HG03103 (cell line): ENCODE data around the gene MCTP2.
A peak's percentile ranks its signal among the peaks of the same experiment; 100 is the strongest.
"Not testable (repeated sequence)": the region's sequence is repeated elsewhere in the genome, so short reads cannot be mapped to it uniquely, and the experiment has no call there.

Experiments used
- ATAC-seq: cut with Tn5 transposase; IDR thresholded peaks from one replicate; pipeline ENCODE4 v1.9.1; 2021; ENCODE audit warnings: low read depth; ENCODE audit not compliant: unreplicated experiment

Gene MCTP2

DNA sequence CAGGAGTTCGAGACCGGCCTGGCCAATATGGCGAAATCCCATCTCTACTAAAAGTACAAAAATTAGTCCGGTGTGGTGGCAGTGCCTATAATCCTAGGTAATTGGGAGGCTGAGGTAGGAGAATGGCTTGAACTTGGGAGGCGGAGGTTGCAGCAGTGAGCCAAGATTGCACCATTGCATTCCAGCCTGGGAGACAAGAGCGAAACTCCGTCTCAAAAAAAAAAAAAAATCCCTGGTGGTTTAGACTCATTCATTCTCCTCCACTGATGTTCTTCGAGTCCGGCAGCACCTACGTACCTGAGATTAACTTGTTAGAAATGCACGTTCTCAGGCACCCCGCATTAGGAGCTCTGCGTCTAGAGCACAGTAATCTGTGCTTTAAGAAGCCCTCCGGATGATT is 3.7 kb downstream of the MCTP2 start:
- no peak for ATAC-seq

- no peak for ATAC-seq
These were observed 4.3 kb downstream of the MCTP2 start for GRCh38 chr15:94235646-94236045.

DNA sequence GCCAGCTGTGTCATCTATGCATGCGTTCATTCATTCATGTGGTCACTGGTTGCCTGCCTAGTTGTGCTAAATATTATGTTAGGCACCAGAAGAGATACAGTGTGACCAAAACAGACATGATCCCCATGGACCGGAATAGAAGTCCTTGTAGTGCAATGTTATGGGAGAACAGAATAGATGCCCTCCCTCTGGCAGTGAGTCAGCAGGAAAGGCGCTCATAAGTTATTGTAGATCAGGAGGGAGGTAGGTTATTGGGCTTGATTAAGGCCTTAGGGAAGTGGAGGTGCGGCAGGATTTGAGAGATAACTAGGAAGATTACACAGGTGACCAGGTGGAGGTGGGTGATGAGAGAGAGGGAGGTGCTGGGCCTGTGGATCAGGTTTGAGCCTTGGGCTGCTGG is 5.2 kb downstream of the MCTP2 start:
- no peak for ATAC-seq

- no peak for ATAC-seq
These were observed 6.5 kb downstream of the MCTP2 start for GRCh38 chr15:94237903-94238302.

- peak; percentile 69 for ATAC-seq
These were observed 7.3 kb downstream of the MCTP2 start for GRCh38 chr15:94238539-94239118.

DNA sequence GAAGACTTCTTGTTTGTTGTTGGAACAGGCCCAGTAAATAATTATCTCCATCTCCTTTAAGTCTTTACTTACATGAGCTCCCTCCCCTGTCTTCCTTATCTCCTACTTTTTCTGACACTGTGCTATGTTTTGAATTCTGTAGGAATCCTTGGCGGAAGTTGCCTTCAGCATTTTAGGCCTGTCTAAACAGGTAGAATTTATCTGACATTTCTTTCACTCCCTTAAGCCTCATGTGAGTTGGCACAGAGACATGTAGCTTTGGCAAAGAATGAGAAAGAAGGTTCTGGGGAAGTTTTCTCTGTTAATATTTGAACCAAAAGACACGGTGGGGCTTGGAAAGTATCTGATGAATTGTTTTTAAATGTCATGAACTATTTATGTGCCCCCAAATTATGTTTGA is 8.1 kb downstream of the MCTP2 start:
- no peak for ATAC-seq

DNA sequence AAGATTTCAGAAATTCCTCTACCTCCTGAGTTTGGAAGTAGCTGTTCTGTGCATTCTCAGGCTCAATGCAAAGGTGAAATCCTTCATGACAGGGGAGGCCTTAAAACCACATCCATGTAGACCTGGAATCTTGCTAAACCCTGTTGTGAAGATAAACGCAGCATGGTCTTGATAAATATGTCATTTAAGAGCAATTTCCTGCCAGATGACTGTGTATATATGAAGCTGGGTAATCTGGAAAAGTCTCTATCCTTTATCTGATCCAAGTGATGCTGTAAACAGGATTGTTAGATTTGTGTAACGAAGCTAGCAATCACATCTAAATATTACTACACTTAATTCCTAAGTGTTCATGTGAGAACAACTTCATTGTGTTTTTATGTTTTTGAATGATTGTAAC is 9.1 kb downstream of the MCTP2 start:
- ATAC-seq: no peak

DNA sequence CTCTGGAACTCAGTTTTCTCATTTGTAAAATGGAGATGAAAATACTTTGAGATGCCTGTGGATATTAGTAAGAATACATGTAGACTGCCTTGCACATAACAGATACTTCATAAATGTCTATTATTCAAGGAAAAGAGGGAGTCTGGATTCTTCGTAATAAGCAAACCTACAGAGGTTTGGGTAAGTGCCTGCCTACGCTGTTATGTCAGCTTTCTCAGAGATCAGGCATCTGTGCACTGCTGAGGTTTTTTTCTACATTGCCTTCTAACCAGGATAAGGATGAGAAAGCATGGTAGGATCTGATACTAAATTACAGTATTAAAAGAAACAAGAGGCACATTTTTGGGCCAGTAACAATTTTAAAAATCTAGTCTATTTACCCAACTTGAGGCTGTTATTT is 10.9 kb downstream of the MCTP2 start:
- no peak for ATAC-seq

- ATAC-seq: not testable (repeated sequence)
These were observed 11.6 kb downstream of the MCTP2 start for GRCh38 chr15:94243003-94243402.

DNA sequence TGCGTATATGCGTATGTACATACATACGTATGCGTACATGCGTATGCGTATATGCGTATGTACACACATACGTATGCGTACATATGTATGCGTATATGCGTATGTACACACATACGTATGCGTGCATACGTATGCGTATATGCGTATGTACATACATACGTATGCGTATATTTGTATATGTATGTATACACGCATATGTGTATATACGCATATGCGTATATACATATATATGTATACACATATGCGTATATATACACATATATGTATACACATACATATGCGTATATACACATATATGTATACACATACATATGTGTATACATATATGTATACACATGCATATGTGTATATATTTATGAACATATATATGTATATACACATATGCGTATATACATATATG is 12.1 kb downstream of the MCTP2 start:
- no peak for ATAC-seq

GRCh38 chr15:94246016-94246415 is 14.7 kb downstream of the MCTP2 start:
- ATAC-seq: no peak

DNA sequence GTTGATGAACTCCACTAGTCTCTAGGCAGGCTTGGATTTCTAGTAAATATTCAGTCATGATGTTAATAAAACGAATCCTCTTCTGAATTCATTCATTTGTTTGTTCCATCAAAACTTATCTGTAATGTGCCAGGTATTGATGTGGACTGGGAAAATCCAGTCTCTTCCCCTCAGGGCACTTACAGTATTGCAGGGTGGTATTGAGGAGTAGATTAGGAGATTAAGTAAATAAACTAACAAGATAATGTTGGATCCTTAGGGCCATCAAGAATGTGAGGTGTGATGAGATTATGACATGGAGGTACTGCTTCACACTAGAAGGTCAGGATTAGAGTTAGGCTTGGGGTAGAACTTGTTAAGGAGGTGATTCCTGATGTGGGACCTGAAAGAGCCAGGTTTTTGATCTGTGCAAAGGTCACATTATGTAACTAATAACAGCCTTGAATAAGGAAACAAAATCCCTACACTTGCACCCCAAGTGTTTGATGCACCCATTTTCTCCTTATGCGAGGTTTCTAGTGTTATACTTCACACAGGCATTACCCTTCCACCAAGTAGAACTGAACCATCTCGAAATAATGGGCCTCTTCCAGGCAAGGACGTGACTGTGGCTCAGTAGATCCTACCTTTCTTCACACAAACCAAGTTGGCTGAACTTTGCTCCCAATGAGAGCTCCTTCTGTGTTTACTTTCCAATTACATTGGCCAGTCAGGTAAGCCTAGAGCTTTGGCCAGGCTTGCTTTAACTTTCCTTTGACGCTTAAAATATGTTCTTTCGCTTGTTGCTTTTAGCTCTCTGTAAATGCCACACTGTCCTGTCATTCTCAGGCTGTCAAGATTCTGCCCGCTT is 16.7 kb downstream of the MCTP2 start:
- no peak for ATAC-seq

GRCh38 chr15:94250801-94251200 is 19.4 kb downstream of the MCTP2 start:
- no peak for ATAC-seq

- ATAC-seq: no peak
These were observed 20.9 kb downstream of the MCTP2 start for GRCh38 chr15:94252223-94252766.

DNA sequence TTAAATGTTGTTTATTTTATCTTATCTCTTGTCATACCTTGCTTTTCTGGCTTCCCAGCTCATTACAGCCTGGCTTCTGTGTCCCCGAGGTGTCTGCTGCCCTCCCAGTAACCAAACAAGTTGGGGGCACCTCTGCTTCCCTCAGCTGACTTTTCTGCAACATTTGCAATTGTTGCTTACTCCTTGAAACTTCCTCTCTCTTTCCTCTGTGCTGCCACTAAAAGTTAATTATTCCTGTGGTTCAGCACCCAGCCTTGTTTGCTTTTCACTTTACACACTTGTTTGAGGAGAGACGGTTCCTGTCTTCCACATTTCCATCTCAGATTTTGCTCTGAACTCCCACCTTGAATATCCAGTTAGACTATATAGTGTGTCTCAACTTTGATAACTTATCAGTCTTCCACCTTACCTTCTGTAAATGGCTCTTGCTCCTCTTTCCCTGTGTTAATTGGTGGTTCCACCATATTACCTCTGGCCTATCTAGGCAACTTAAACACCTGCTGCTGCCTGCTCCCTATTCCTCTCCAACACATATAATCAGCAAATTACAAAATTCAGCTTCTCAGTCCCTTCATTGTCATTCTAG is 21.6 kb downstream of the MCTP2 start:
- no peak for ATAC-seq

DNA sequence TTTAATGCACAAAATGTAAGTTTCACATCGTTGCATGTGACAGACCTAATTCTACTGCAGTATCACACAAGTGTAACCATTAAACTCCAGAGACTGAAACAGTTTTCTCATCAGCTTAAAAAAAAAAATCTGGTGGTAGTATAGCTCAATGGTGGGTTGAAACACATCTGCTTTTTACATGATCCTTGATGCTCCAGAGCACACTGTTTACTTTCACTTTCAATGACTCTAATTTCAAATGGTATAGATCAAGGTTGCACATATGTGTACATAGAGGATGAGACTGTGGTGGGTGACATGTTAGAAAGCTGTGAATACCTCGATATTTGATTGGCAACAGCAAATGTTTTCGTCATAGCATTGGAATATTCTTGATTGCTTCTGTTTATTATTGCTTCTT is 22.4 kb downstream of the MCTP2 start:
- ATAC-seq: peak; percentile 57

DNA sequence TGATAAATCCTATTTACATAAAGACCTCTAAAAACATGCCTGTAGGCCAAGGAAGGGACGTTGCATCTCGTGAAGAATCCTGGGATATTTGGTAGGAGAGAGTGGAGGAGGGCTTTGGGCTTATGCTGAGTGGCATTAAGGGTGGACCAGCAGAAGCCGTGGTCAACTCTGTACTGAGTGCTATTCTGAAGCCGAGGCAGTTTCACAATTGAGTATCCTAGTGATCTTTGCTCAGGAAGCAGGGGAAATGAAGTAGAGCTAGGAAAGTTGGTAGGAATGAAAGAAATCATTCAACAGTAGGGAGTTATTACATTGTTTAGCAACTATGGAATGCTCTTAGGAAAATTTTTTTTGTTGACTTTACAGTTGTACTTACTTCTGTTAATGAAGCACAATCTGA is 24.2 kb downstream of the MCTP2 start:
- no peak for ATAC-seq

DNA sequence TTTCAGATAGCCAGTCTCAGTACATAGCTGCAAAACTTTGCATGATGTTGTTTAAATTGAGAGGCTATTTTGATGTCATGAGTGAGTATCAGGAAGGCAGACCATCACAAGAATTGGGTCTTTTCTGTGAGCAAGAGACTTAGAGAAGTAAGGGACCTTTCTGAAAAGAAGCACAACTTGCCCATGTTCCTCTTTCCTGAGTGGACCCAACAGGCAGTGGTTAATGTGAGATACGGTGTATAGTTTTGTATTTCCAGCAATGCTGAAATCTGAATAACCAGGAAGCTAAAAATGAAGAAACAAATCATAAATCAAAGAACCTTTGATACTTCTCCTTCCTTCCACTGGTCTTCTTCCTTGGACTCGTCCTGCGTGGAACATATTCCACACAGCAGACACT is 25.1 kb downstream of the MCTP2 start:
- ATAC-seq: no peak

DNA sequence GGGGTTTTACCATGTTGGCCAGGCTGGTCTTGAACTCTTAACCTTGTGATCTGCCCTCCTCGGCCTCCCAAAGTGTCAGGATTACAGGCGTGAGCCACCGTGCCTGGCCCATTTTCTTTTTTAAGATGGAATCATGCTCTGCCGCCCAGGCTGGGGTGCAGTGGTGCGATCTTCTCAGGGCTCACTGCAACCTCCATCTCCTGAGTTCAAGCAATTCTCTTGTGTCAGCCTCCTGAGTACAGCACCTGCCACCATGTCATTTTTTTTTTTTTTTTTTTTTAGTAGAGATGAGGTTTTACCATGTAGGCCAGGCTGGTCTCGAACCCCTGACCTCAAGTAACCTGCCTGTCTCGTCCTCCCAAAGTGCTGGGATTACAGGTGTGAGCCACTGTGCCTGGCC is 26.4 kb downstream of the MCTP2 start:
- not testable (repeated sequence) for ATAC-seq

GRCh38 chr15:94258246-94258645 is 26.9 kb downstream of the MCTP2 start:
- ATAC-seq: peak; percentile 52

DNA sequence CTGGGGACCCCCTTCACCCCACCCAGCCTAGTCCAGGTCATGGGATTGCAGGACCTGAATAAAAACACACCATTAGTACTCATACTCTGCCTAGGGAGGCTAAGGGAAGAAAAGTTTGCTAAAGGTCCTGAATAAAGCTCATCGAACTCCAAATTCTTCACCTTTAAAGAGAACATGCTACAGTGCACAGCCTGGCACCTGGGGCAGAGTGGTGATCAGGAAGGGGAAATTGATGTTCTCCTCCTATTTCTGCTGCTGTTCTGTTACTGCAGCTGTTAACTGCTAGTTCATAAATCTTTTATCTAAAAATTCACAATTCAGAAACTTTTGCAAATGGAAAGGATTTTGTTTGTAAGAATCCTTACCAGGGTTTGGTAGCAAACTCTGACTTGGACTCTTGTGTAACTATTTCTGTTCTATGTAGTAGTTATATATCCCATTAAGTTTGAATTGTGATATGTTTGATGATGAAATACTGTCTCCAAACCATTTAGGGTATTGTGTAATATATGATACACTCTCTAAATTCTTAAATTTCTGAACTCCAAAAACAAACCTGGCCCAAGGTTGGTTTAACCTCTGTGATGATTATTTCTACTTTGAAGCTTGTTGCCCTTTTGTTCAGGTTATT is 27.9 kb downstream of the MCTP2 start:
- ATAC-seq: no peak
